Left ventricle myocardium superior (tissue), 1 donor: Measurements from ENCODE around the gene WDR48. TPM values are rescaled to one million over a fixed set of nuclear protein-coding genes. Genes with fewer than 3 reads are reported as not detected.

ENCODE experiments used
- ATAC-seq: fragments of 200-7000 bp; cut with Tn5 transposase; one replicate; pipeline ENCODE4 v1.9.1; 2020; ENCODE audit warnings: mild to moderate bottlenecking, moderate library complexity
- DNase-seq: peaks from one replicate; pipeline ENCODE4 v3.0.0-alpha.2; 2020
- intact Hi-C: fragments of 100-400 bp; cut with micrococcal nuclease; formaldehyde crosslinking; loops from one replicate; pipeline ENCODE4 v1.11.0; 2022
- total RNA-seq: library from RNA; stranded (reverse); fragmentation: NEBNext Ultra II Directional; extraction: Animal tissue kit (Norgen Biotek cat#: 25700); gene quantifications from one replicate; pipeline ENCODE4 v1.2.1, GENCODE V29; 2021
- donor health status: DM: no; HTN: yes; CAD: no; lungs with severe emphysema.

WDR48 gene
- total RNA-seq, 1 donor from 2014 or later, result 33.1 TPM

GRCh38 chr3:39113291-39113690 is 61.5 kb downstream of the WDR48 start:
- DNase-seq, result no peak
- intact Hi-C loops, result no loop called here
- ATAC-seq, result no peak

- intact Hi-C loops, result no loop called here
- DNase-seq (no peak), ATAC-seq (no peak)
Measured at GRCh38 chr3:39114456-39114855, 62.6 kb downstream of the WDR48 start.

- ATAC-seq (no peak), DNase-seq (no peak)
- intact Hi-C loops, result no loop called here
Measured at GRCh38 chr3:39115870-39116269, 64.1 kb downstream of the WDR48 start.

GRCh38 chr3:39118079-39118478 is 66.3 kb downstream of the WDR48 start:
- intact Hi-C loops, result no loop called here
- DNase-seq (no peak), ATAC-seq (no peak)

GRCh38 chr3:39118931-39119660 is 67.3 kb downstream of the WDR48 start:
- no peak for ATAC-seq
- no peak for DNase-seq
- intact Hi-C loops, result no loop called here

GRCh38 chr3:39121621-39122020 is 69.8 kb downstream of the WDR48 start:
- intact Hi-C loops, result loop anchor here (10.0 kb wide), 1 partner anchor 73 kb away; the partner anchor contains the start of gene XIRP1
- DNase-seq (no peak), ATAC-seq (no peak)

- ATAC-seq (no peak), DNase-seq (no peak)
- intact Hi-C loops, result loop anchor here (10.0 kb wide), 1 partner anchor 72 kb away; the partner anchor contains the start of gene XIRP1
Measured at GRCh38 chr3:39122813-39123212, 71.0 kb downstream of the WDR48 start.

GRCh38 chr3:39124876-39125840 is 73.3 kb downstream of the WDR48 start:
- no peak for DNase-seq
- intact Hi-C loops, result loop anchor here (2.0 to 10.0 kb wide), 2 partner anchors 70 to 166 kb away; partner anchors contain the start of gene XIRP1

GRCh38 chr3:39125841-39126500 is 74.2 kb downstream of the WDR48 start:
- no peak for DNase-seq
- intact Hi-C loops, result loop anchor here (2.0 to 10.0 kb wide), 2 partner anchors 69 to 165 kb away; partner anchors contain the start of gene XIRP1
- peak; percentile 47 for ATAC-seq

More at GRCh38 chr3:39124876-39125840, 73.3 kb downstream of the WDR48 start:
- peak; percentile 26 for ATAC-seq

- intact Hi-C loops, result loop anchor here (10.0 kb wide), 1 partner anchor 68 kb away; the partner anchor contains the start of gene XIRP1
- DNase-seq, result peak; percentile 62
- peak; percentile 82 for ATAC-seq
Measured at GRCh38 chr3:39126532-39127071, 74.8 kb downstream of the WDR48 start.

GRCh38 chr3:39127269-39127907 is 75.6 kb downstream of the WDR48 start:
- ATAC-seq, result no peak
- intact Hi-C loops, result loop anchor here (10.0 kb wide), 1 partner anchor 67 kb away; the partner anchor contains the start of gene XIRP1
- no peak for DNase-seq

GRCh38 chr3:39127908-39128304 is 76.1 kb downstream of the WDR48 start:
- intact Hi-C loops, result loop anchor here (10.0 kb wide), 1 partner anchor 67 kb away; the partner anchor contains the start of gene XIRP1
- ATAC-seq, result no peak
- DNase-seq, result no peak

- intact Hi-C loops, result loop anchor here (10.0 kb wide), 1 partner anchor 66 kb away; the partner anchor contains the start of gene XIRP1
- DNase-seq (no peak), ATAC-seq (no peak)
Measured at GRCh38 chr3:39128951-39129350, 77.1 kb downstream of the WDR48 start.

GRCh38 chr3:39130026-39130425 is 78.2 kb downstream of the WDR48 start:
- ATAC-seq (no peak), DNase-seq (no peak)
- intact Hi-C loops, result no loop called here

- DNase-seq, result no peak
- no peak for ATAC-seq
- intact Hi-C loops, result no loop called here
Measured at GRCh38 chr3:39130693-39131265, 79.0 kb downstream of the WDR48 start.

GRCh38 chr3:39132096-39133092 is 80.6 kb downstream of the WDR48 start:
- intact Hi-C loops, result no loop called here
- DNase-seq (no peak), ATAC-seq (no peak)

GRCh38 chr3:39133093-39133490 is 81.3 kb downstream of the WDR48 start:
- DNase-seq, result no peak

More at GRCh38 chr3:39133093-39133490, 81.3 kb downstream of the WDR48 start:
- ATAC-seq, result no peak
- intact Hi-C loops, result no loop called here
